Measurements from ENCODE around the gene SOX12. TPM values are rescaled to one million over a fixed set of nuclear protein-coding genes. Genes with fewer than 3 reads are reported as not detected.

SOX12 gene
- total RNA-seq, 1 donor: 7.7 TPM

- no peak overlapping the region for H3K4me3 ChIP-seq (ENCODE audit: low read depth, low read length)
- no peak for DNase-seq (ENCODE audit: low read depth)
- TF ChIP-seq, protein P1, sequence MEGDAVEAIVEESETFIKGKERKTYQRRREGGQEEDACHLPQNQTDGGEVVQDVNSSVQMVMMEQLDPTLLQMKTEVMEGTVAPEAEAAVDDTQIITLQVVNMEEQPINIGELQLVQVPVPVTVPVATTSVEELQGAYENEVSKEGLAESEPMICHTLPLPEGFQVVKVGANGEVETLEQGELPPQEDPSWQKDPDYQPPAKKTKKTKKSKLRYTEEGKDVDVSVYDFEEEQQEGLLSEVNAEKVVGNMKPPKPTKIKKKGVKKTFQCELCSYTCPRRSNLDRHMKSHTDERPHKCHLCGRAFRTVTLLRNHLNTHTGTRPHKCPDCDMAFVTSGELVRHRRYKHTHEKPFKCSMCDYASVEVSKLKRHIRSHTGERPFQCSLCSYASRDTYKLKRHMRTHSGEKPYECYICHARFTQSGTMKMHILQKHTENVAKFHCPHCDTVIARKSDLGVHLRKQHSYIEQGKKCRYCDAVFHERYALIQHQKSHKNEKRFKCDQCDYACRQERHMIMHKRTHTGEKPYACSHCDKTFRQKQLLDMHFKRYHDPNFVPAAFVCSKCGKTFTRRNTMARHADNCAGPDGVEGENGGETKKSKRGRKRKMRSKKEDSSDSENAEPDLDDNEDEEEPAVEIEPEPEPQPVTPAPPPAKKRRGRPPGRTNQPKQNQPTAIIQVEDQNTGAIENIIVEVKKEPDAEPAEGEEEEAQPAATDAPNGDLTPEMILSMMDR (IDR thresholded peaks at IDR 0.05; ENCODE audit: insufficient read depth, low read length): no peak
These were observed 13.7 kb upstream of the SOX12 start for GRCh38 chr20:311609-312008.

DNA sequence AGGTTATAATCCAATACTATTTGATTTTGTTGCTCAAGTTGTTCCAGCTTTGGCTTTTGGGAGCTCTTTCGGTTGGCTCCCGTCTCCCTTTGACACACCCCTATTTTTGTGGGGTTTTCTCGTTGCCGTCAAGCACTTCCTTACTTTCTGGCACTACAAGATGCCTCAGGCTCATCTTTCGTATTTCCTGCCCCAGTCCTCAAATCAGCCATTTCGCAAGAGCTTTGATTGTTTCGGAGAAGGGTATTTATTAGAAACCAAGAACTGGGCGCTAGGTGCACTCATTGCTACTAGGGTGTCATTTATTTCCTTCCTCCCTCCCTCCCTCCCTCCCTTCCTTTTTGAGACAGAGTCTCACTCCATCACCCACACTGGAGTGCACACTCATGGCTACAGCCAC is 13.3 kb upstream of the SOX12 start:
- DNase-seq (ENCODE audit: low read depth): no peak
- H3K4me3 ChIP-seq (ENCODE audit: low read depth, low read length): no peak overlapping the region
- TF ChIP-seq, protein P1 (IDR thresholded peaks at IDR 0.05; ENCODE audit: insufficient read depth, low read length): no peak

DNA sequence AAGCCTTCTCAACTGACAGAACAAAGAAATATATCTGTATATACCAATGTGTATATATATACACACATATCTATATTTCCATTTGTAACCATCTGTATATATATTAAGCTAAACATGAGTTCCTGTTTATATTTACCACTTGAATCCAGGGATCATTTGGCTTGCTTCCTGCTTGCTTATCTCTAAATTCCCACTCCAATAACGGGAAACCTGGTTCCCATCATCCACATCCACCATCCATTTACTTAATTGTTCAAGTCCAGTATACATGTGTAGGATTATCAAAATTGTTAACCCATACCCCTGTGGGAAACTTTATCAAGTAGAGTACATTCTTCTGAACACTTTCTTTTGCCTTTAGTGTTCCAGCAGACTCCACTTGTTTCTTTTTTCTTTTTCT is 12.5 kb upstream of the SOX12 start:
- DNase-seq (ENCODE audit: low read depth): no peak
- no peak overlapping the region for H3K4me3 ChIP-seq (ENCODE audit: low read depth, low read length)
- TF ChIP-seq, protein P1 (IDR thresholded peaks at IDR 0.05; ENCODE audit: insufficient read depth, low read length): no peak

DNA sequence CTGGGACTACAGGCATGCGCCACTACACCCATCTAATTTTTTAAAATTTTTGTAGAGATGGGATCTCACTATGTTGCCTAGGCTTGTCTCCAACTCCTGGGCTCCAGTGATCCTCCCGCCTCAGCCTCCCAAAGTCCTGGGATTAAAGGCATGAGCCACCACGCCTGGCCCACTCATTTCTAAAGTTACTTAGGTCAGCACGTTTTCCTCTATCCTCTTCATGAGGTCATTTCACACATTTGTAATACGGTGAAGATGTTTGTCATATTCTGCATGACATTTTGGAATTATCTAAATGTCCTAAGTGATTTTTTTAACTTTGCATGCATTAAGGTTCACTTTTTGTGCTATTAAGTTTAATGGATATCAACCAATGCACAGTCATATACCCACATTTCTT is 11.9 kb upstream of the SOX12 start:
- TF ChIP-seq, protein P1 (IDR thresholded peaks at IDR 0.05; ENCODE audit: insufficient read depth, low read length): no peak
- DNase-seq (ENCODE audit: low read depth): no peak
- H3K4me3 ChIP-seq (ENCODE audit: low read depth, low read length): no peak overlapping the region

DNA sequence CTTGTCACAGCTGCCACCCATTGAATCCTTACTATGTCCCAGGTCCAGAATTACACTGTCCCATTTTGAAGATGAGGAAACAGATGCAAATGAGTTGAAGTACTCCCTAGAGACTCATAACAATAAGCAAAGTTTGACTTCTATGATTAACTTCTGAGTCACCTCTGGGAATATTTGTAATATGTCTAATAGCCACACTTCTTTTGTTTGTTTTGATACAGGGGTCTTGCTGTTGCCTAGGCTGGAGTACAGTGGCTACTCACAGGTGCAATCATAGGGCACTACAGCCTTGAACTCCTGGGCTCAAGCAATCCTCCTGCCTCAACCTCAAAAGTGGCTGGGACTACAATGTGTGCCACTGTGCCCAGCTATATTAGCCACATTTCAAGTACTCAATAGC is 11.4 kb upstream of the SOX12 start:
- TF ChIP-seq, protein P1 (IDR thresholded peaks at IDR 0.05; ENCODE audit: insufficient read depth, low read length): no peak
- H3K4me3 ChIP-seq (ENCODE audit: low read depth, low read length): no peak overlapping the region
- DNase-seq (ENCODE audit: low read depth): peak; percentile 37

- TF ChIP-seq, protein P1 (IDR thresholded peaks at IDR 0.05; ENCODE audit: insufficient read depth, low read length): no peak
- no peak for DNase-seq (ENCODE audit: low read depth)
These were observed 8.9 kb upstream of the SOX12 start for GRCh38 chr20:316316-317068.

More at GRCh38 chr20:316316-317068, 8.9 kb upstream of the SOX12 start:
- no peak overlapping the region for H3K4me3 ChIP-seq (ENCODE audit: low read depth, low read length)
